ENCODE results near the gene FNDC10.

FNDC10 gene

GRCh38 chr1:1550087-1550486 lies 49.8 kb downstream of the FNDC10 start:
- in situ Hi-C loops (cut with MboI; ENCODE audit: low sequenced_read_pairs): no loop called here

GRCh38 chr1:1548591-1548990 lies 51.3 kb downstream of the FNDC10 start:
- in situ Hi-C loops (cut with MboI; ENCODE audit: low sequenced_read_pairs): no loop called here
